Measurements from ENCODE around the gene SEMA3B. TPM values are rescaled to one million over a fixed set of nuclear protein-coding genes. Genes with fewer than 3 reads are reported as not detected.

Gene SEMA3B
- total RNA-seq, 1 donor from 2014 or later = 5.4 TPM

DNA sequence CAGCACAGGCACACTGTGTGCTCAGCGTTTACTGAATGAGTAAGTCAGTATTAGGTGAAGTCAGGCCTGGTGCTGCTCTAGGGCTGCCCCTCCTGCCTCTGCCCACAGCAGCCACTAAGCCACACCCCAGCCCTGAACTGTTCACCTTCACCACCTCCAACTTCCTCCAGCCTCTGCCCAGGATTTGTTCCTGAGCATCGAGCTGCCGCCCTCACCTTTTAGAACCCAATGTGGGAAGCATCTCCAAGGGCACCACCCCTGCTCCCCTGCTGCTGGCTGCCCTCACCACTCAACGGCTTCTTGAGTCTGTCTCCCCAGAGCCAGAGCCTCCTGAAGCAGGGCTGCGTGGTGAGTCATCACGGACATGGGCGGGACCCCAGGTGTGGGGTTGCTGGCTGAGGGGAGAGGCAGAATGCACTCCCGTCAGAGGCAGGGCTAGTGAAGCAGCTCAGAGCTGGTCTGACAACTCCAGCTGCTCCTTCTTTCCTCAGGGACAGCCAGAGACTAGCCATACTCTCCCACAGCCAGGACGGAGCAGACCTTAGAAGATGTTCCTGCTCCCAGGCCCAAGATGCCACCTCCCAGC, 47.8 kb downstream of the SEMA3B start:
- H3K9me3 Mint-ChIP-seq (ENCODE audit: unreplicated experiment) = peaks cover 3% of the 10 kb centered on the region
- H3K27ac Mint-ChIP-seq (ENCODE audit: unreplicated experiment) = no peak overlapping the region
- no peak overlapping the region for H3K4me3 Mint-ChIP-seq (ENCODE audit: unreplicated experiment)

DNA sequence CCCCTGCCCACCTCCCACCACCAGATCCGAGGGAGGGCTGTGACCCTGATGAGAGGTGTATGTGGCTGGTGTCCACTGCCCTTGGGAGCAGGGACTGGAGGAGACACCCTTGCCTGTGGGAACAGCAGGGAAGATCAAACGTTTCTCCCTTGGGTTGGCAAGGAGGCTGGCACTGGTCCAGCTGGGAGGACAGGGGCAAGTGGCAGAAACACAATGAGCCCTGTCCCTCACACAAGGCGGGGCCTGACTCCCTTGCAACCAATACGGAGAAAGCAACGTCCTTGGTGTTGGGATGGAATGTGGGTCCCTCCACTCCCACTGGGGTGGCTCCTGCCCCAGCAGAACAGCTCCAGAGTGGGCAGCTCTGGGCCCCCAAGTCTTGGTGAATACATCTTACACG, 48.4 kb downstream of the SEMA3B start:
- no peak overlapping the region for H3K27ac Mint-ChIP-seq (ENCODE audit: unreplicated experiment)
- DNase-seq = no peak
- H3K4me3 Mint-ChIP-seq (ENCODE audit: unreplicated experiment) = peak overlapping the region; percentile 9
- peaks cover 12% of the 10 kb centered on the region for H3K4me1 Mint-ChIP-seq (ENCODE audit: low read depth, unreplicated experiment)
- peaks cover 6% of the 10 kb centered on the region for H3K36me3 Mint-ChIP-seq (ENCODE audit: unreplicated experiment)
- TF ChIP-seq, protein P1, sequence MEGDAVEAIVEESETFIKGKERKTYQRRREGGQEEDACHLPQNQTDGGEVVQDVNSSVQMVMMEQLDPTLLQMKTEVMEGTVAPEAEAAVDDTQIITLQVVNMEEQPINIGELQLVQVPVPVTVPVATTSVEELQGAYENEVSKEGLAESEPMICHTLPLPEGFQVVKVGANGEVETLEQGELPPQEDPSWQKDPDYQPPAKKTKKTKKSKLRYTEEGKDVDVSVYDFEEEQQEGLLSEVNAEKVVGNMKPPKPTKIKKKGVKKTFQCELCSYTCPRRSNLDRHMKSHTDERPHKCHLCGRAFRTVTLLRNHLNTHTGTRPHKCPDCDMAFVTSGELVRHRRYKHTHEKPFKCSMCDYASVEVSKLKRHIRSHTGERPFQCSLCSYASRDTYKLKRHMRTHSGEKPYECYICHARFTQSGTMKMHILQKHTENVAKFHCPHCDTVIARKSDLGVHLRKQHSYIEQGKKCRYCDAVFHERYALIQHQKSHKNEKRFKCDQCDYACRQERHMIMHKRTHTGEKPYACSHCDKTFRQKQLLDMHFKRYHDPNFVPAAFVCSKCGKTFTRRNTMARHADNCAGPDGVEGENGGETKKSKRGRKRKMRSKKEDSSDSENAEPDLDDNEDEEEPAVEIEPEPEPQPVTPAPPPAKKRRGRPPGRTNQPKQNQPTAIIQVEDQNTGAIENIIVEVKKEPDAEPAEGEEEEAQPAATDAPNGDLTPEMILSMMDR (IDR thresholded peaks at IDR 0.05; ENCODE audit: partially characterized antibody, unreplicated experiment) = no peak
- peaks cover 16% of the 10 kb centered on the region for H3K27me3 Mint-ChIP-seq (ENCODE audit: unreplicated experiment)
- H3K9me3 Mint-ChIP-seq (ENCODE audit: unreplicated experiment) = peaks cover 3% of the 10 kb centered on the region

More for the DNA sequence above, 47.8 kb downstream of the SEMA3B start:
- DNase-seq = no peak
- H3K4me1 Mint-ChIP-seq (ENCODE audit: low read depth, unreplicated experiment) = peaks cover 12% of the 10 kb centered on the region
- TF ChIP-seq, protein P1 (IDR thresholded peaks at IDR 0.05; ENCODE audit: partially characterized antibody, unreplicated experiment) = no peak
- peaks cover 16% of the 10 kb centered on the region for H3K27me3 Mint-ChIP-seq (ENCODE audit: unreplicated experiment)
- peaks cover 6% of the 10 kb centered on the region for H3K36me3 Mint-ChIP-seq (ENCODE audit: unreplicated experiment)

DNA sequence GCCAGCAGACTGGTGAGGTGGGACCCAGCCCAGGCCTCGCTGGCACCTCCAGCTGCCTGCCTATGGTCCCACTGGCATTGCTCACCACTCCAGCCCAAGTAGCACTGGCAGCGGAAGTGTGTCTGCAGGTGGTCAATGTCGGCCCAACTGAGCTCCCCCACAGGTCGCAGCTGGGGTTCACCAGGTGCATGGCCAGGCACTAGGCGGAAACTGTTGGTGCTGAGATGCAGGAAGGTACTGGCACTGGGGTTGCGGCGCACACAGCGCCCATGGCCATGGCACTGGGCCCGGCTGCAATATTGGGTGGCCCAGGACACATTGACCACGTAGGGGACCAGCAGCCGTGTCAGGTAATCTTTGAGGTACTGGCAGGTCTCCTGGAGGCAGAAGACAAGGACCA, 49.2 kb downstream of the SEMA3B start:
- Mint-ChIP-seq H3K36me3 (ENCODE audit: unreplicated experiment) (peaks cover 6% of the 10 kb centered on the region), H3K9me3 (ENCODE audit: unreplicated experiment) (peaks cover 5% of the 10 kb centered on the region), H3K4me1 (ENCODE audit: low read depth, unreplicated experiment) (peaks cover 12% of the 10 kb centered on the region), H3K27me3 (ENCODE audit: unreplicated experiment) (peaks cover 15% of the 10 kb centered on the region), H3K4me3 (ENCODE audit: unreplicated experiment) (no peak overlapping the region), H3K27ac (ENCODE audit: unreplicated experiment) (no peak overlapping the region)
- no peak for DNase-seq
- TF ChIP-seq, protein P1 (IDR thresholded peaks at IDR 0.05; ENCODE audit: partially characterized antibody, unreplicated experiment) = no peak

DNA sequence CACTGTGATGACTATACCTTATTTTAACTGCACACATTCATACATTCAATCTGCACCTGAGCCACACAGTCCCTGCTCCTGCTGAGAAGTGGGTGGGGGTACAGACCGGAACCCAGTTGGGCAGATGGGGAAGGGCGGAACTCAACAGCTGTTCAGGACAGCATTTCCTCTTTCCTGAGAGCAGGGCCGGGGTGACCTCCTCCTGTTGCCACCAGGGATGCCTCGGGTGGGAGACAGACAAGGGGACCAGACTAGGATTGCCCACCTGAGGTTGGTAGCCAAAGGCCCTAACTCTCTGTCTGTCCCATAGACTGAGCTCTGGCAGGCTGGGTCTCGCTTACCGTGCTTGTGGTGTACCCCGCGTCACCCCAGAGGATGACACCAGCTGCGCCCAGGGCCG, 49.7 kb downstream of the SEMA3B start:
- peaks cover 14% of the 10 kb centered on the region for H3K27me3 Mint-ChIP-seq (ENCODE audit: unreplicated experiment)
- peaks cover 4% of the 10 kb centered on the region for H3K36me3 Mint-ChIP-seq (ENCODE audit: unreplicated experiment)
- peaks cover 12% of the 10 kb centered on the region for H3K4me1 Mint-ChIP-seq (ENCODE audit: low read depth, unreplicated experiment)
- no peak for DNase-seq
- TF ChIP-seq, protein P1 (IDR thresholded peaks at IDR 0.05; ENCODE audit: partially characterized antibody, unreplicated experiment) = no peak
- no peak overlapping the region for H3K27ac Mint-ChIP-seq (ENCODE audit: unreplicated experiment)
- peak overlapping the region; percentile 52 for H3K4me3 Mint-ChIP-seq (ENCODE audit: unreplicated experiment)
- peaks cover 4% of the 10 kb centered on the region for H3K9me3 Mint-ChIP-seq (ENCODE audit: unreplicated experiment)

DNA sequence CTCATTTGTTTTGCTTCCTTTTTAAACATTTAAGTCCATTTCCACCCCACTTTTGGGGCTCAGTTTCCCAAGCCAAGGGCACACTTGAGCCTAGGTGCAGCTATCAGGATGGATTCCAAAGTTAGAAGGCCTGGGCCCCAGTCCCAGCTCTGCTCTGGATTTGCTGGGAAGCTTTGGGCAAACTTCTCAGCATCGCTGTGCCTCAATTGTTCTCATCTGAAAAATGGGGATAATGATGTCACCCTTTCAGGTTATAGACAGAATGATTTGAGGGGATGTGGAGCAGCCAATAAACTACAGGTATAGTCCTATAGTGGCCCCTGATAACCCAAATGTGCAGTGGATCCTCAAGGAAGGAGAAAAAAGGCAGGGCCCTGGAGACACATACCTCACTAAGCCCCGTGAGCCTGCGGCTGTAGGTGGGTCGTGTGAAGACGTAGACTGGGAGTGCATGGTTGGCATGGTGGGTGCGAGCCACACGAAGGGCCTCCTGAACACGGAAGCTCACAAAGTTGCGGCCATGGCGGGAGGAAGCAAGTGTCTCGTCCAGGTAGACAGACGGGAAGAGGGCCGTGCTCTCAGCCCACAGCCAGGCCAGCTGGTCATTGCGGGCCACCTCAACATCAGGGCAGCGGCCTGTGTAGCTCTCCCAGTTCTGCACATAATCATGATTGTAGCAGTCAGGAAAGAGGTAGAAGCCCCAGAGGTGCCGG, 50.4 kb downstream of the SEMA3B start:
- Mint-ChIP-seq H3K9me3 (ENCODE audit: unreplicated experiment) (peaks cover 4% of the 10 kb centered on the region), H3K4me3 (ENCODE audit: unreplicated experiment) (peak overlapping the region; percentile 94), H3K27ac (ENCODE audit: unreplicated experiment) (no peak overlapping the region), H3K4me1 (ENCODE audit: low read depth, unreplicated experiment) (peaks cover 12% of the 10 kb centered on the region), H3K27me3 (ENCODE audit: unreplicated experiment) (peaks cover 14% of the 10 kb centered on the region), H3K36me3 (ENCODE audit: unreplicated experiment) (no peaks in the 10 kb centered on the region)
- TF ChIP-seq, protein P1 (IDR thresholded peaks at IDR 0.05; ENCODE audit: partially characterized antibody, unreplicated experiment) = no peak
- no peak for DNase-seq

Data from glutamatergic neuron (in vitro differentiated cells).